ENCODE measurements around the gene TTC21A.
"Not testable (repeated sequence)": the region's sequence is repeated elsewhere in the genome, so short reads cannot be mapped to it uniquely, and the experiment has no call there.

Gene TTC21A, protein sequence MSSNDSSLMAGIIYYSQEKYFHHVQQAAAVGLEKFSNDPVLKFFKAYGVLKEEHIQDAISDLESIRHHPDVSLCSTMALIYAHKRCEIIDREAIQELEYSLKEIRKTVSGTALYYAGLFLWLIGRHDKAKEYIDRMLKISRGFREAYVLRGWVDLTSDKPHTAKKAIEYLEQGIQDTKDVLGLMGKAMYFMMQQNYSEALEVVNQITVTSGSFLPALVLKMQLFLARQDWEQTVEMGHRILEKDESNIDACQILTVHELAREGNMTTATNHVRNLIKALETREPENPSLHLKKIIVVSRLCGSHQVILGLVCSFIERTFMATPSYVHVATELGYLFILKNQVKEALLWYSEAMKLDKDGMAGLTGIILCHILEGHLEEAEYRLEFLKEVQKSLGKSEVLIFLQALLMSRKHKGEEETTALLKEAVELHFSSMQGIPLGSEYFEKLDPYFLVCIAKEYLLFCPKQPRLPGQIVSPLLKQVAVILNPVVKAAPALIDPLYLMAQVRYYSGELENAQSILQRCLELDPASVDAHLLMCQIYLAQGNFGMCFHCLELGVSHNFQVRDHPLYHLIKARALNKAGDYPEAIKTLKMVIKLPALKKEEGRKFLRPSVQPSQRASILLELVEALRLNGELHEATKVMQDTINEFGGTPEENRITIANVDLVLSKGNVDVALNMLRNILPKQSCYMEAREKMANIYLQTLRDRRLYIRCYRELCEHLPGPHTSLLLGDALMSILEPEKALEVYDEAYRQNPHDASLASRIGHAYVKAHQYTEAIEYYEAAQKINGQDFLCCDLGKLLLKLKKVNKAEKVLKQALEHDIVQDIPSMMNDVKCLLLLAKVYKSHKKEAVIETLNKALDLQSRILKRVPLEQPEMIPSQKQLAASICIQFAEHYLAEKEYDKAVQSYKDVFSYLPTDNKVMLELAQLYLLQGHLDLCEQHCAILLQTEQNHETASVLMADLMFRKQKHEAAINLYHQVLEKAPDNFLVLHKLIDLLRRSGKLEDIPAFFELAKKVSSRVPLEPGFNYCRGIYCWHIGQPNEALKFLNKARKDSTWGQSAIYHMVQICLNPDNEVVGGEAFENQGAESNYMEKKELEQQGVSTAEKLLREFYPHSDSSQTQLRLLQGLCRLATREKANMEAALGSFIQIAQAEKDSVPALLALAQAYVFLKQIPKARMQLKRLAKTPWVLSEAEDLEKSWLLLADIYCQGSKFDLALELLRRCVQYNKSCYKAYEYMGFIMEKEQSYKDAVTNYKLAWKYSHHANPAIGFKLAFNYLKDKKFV (N-terminal part only)

DNA sequence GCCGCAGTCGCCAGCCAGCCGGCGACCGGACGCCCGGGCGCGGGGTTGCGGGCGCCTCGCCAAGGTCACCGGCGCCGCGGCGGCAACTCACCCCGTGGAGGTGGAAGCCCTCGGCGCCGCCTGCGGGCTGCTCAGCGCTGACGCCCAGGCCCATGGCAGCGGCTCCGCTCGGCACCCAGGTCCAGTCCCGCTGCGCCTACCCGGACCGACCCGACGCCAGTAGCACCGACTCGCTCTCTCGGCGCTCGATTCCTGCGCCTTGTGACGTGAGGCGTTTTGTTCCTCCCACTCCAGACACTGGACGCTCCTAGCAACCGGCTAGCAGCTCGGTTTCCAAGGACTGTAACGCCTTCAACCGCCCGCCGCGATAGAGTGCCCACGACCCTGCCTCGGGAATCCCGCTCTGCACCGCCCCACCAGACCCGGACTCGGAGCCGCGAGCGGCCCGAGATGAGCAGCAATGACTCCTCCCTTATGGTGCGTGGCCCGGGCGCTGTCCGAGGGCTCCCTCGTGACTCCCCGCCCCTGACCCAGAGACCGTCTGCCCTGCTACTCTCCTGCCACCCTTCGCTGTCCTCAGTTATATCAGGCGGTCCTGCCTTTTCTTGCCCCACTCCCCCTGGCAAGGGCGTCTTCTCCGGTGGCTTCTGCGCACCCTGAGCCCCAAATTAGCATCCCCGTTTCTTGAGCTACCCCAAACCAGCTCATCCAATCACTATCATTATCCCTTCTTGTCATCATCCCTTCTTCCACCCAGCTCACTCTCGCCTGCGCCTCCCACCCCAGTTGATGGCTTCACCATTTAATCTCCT lies at the start of gene TTC21A, which contains the start of gene GORASP1:
Gene TTC21A, plus strand, starts transcription at position 293 of the 812 bp plus-strand sequence. Its CDS starts 158 bp downstream, at position 451.
Gene GORASP1, minus strand, starts transcription at position 240 of the 812 bp plus-strand sequence. Its CDS starts 86 bp downstream, at position 154.
- H3K9me3 Mint-ChIP-seq, result no peaks in the 10 kb centered on the region
- peak within 1 kb of the TSS; percentile 85 for H3K27ac Mint-ChIP-seq
- H3K36me3 Mint-ChIP-seq (ENCODE audit: low read depth), result peaks cover 8% of the 10 kb centered on the region
- H3K4me3 Mint-ChIP-seq, result peak within 1 kb of the TSS; percentile 93
- peaks cover 51% of the 10 kb centered on the region for H3K4me1 Mint-ChIP-seq (ENCODE audit: low read depth)
- peak; percentile 81 for DNase-seq
- no peaks in the 10 kb centered on the region for H3K27me3 Mint-ChIP-seq

DNA sequence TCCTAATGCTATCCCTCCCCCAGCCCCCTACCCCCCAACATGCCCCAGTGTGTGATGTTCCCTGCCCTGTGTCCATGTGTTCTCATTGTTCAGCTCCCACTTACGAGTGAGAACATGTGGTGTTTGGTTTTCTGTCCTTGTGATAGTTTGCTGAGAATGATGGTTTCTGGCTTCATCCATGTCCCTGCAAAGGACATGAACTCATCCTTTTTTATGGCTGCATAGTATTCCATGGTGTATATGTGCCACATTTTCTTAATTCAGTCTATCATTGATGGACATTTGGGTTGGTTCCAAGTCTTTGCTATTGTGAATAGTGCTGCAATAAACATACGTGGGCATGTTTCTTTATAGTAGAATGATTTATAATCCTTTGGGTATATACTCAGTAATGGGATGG lies 46.3 kb upstream of the TTC21A start:
- Mint-ChIP-seq H3K4me1 (ENCODE audit: low read depth) (peaks cover 51% of the 10 kb centered on the region), H3K36me3 (ENCODE audit: low read depth) (peaks cover 18% of the 10 kb centered on the region)
- not testable (repeated sequence) for DNase-seq, H3K9me3 Mint-ChIP-seq, H3K27me3 Mint-ChIP-seq, H3K27ac Mint-ChIP-seq, H3K4me3 Mint-ChIP-seq

- peaks cover 27% of the 10 kb centered on the region for H3K36me3 Mint-ChIP-seq (ENCODE audit: low read depth)
- no peaks in the 10 kb centered on the region for H3K27me3 Mint-ChIP-seq
- H3K9me3 Mint-ChIP-seq, result no peaks in the 10 kb centered on the region
- peak overlapping the region; percentile 49 for H3K27ac Mint-ChIP-seq
- peaks cover 41% of the 10 kb centered on the region for H3K4me1 Mint-ChIP-seq (ENCODE audit: low read depth)
- no peak overlapping the region for H3K4me3 Mint-ChIP-seq
- DNase-seq, result no peak
Observed at GRCh38 chr3:39062180-39062579, 45.3 kb upstream of the TTC21A start.

DNA sequence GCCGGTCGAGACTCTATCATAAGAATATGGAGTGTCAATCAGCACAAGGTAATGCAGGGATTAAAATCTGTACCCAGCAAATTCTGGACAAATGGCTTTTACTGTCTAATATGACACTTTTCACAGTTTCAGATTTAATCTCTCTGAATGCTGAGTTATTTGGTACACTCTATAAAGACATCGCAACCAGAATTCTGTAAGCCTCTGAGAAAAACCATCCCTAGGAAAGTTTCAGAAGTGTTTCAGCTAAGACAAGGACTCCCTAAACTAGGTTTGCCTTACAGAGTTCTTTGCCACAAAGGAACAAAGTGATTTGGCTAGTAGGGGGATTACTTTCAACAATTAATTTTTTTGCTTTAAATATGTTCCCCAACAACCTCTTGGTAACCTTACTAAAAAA lies 44.3 kb upstream of the TTC21A start:
- Mint-ChIP-seq H3K4me3 (no peak overlapping the region), H3K4me1 (ENCODE audit: low read depth) (peaks cover 40% of the 10 kb centered on the region), H3K9me3 (no peaks in the 10 kb centered on the region), H3K27me3 (no peaks in the 10 kb centered on the region), H3K36me3 (ENCODE audit: low read depth) (peaks cover 34% of the 10 kb centered on the region), H3K27ac (no peak overlapping the region)
- no peak for DNase-seq

DNA sequence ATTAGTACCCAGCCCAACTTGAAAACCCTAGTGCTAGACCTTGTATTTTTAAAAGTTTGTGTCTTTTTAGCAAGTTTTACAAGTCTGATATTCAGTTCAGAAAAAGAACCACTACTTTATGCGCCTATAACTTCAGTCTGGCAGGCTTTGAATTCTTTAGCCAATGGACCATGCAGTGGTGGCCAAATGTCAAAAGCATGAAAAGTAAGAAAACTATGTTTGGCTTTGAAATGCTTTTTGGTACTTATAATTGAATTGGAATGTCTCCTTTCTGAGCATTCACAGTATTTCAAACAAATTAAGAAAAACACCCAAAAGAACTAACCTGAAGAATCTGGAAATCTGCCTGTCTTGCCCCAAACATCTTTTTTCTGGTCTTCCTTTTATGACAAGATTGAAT lies 42.8 kb upstream of the TTC21A start:
- Mint-ChIP-seq H3K9me3 (no peaks in the 10 kb centered on the region), H3K4me1 (ENCODE audit: low read depth) (peaks cover 29% of the 10 kb centered on the region), H3K27me3 (no peaks in the 10 kb centered on the region), H3K36me3 (ENCODE audit: low read depth) (peaks cover 45% of the 10 kb centered on the region), H3K27ac (peak overlapping the region; percentile 46), H3K4me3 (no peak overlapping the region)
- DNase-seq, result no peak

DNA sequence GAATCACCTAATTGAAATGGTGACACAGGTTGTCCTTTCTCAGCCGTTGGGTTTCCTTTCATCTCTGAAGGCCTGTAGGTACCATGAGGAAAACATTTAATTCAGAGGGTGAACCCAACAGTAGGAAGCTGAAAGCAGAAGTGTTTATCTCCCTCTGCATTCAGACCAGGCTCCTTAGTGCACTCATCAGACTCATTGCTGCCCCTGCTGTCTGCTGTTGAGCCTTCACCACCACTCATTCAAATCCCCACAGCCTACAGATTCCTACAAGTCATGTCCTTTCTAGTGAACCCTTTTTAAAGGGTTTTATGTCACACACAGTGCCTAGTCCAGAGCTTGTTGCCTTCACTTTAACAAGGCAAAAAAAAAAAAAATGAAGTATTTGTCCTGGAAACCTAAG lies 42.3 kb upstream of the TTC21A start:
- Mint-ChIP-seq H3K27me3 (no peaks in the 10 kb centered on the region), H3K4me1 (ENCODE audit: low read depth) (peaks cover 29% of the 10 kb centered on the region), H3K9me3 (no peaks in the 10 kb centered on the region), H3K27ac (peak overlapping the region; percentile 46), H3K36me3 (ENCODE audit: low read depth) (peaks cover 50% of the 10 kb centered on the region), H3K4me3 (no peak overlapping the region)
- DNase-seq, result no peak

- peaks cover 68% of the 10 kb centered on the region for H3K36me3 Mint-ChIP-seq (ENCODE audit: low read depth)
- peak overlapping the region; percentile 31 for H3K27ac Mint-ChIP-seq
- no peak for DNase-seq
- H3K4me1 Mint-ChIP-seq (ENCODE audit: low read depth), result peaks cover 17% of the 10 kb centered on the region
- no peaks in the 10 kb centered on the region for H3K9me3 Mint-ChIP-seq
- H3K4me3 Mint-ChIP-seq, result no peak overlapping the region
- H3K27me3 Mint-ChIP-seq, result no peaks in the 10 kb centered on the region
Observed at GRCh38 chr3:39067286-39067685, 40.2 kb upstream of the TTC21A start.

DNA sequence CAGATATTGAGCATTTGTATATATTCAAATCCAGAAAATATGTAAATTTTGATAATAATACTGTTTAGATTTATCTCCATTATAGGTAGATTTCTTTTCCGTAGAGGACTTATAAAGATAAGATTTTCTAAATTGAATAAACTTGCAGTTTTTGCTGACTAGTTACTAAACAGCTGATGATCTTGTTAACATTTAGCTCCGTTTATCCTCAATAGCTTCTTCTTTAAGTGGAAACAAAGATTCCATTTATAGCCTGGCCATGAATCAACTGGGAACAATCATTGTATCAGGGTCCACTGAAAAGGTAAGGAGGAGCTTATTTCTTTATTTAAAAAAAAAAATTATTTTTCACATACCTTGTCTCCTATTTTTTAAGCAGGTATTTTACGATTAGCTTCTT lies 38.9 kb upstream of the TTC21A start:
- H3K9me3 Mint-ChIP-seq, result no peaks in the 10 kb centered on the region
- H3K27ac Mint-ChIP-seq, result no peak overlapping the region
- H3K4me3 Mint-ChIP-seq, result no peak overlapping the region
- H3K27me3 Mint-ChIP-seq, result no peaks in the 10 kb centered on the region
- peaks cover 9% of the 10 kb centered on the region for H3K4me1 Mint-ChIP-seq (ENCODE audit: low read depth)
- peaks cover 77% of the 10 kb centered on the region for H3K36me3 Mint-ChIP-seq (ENCODE audit: low read depth)
- no peak for DNase-seq

DNA sequence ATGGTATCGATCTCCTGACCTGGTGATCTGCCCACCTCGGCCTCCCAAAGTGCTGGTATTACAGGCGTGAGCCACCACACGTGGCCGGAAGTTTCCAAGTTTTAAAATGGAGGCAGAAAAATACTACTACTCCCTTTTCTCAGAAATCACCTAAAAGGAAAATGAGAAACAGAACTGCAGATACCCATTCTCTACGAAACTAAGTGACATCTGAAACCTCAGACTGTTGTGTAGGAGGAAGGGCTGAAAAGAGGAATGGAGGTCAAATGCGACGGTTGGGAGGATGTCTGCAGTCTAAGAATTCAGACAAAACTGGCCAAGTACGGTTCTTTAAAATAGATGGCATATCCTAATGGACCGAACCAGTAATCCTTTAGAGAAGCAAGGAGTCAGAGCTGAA lies 31.6 kb upstream of the TTC21A start:
- Mint-ChIP-seq H3K27me3 (no peaks in the 10 kb centered on the region), H3K36me3 (ENCODE audit: low read depth) (peaks cover 75% of the 10 kb centered on the region), H3K4me3 (no peak overlapping the region), H3K4me1 (ENCODE audit: low read depth) (peaks cover 9% of the 10 kb centered on the region), H3K9me3 (no peaks in the 10 kb centered on the region), H3K27ac (peak overlapping the region; percentile 20)
- no peak for DNase-seq

- no peaks in the 10 kb centered on the region for H3K9me3 Mint-ChIP-seq
- no peaks in the 10 kb centered on the region for H3K27me3 Mint-ChIP-seq
- no peak overlapping the region for H3K4me3 Mint-ChIP-seq
- H3K4me1 Mint-ChIP-seq (ENCODE audit: low read depth), result peaks cover 27% of the 10 kb centered on the region
- H3K27ac Mint-ChIP-seq, result no peak overlapping the region
- DNase-seq, result no peak
- H3K36me3 Mint-ChIP-seq (ENCODE audit: low read depth), result peaks cover 69% of the 10 kb centered on the region
Observed at GRCh38 chr3:39079530-39079929, 27.9 kb upstream of the TTC21A start.

- H3K27me3 Mint-ChIP-seq, result no peaks in the 10 kb centered on the region
- H3K9me3 Mint-ChIP-seq, result no peaks in the 10 kb centered on the region
- DNase-seq, result no peak
- H3K4me1 Mint-ChIP-seq (ENCODE audit: low read depth), result peaks cover 26% of the 10 kb centered on the region
- no peak overlapping the region for H3K27ac Mint-ChIP-seq
- H3K36me3 Mint-ChIP-seq (ENCODE audit: low read depth), result peaks cover 66% of the 10 kb centered on the region
- H3K4me3 Mint-ChIP-seq, result no peak overlapping the region
Observed at GRCh38 chr3:39080026-39080425, 27.5 kb upstream of the TTC21A start.

DNA sequence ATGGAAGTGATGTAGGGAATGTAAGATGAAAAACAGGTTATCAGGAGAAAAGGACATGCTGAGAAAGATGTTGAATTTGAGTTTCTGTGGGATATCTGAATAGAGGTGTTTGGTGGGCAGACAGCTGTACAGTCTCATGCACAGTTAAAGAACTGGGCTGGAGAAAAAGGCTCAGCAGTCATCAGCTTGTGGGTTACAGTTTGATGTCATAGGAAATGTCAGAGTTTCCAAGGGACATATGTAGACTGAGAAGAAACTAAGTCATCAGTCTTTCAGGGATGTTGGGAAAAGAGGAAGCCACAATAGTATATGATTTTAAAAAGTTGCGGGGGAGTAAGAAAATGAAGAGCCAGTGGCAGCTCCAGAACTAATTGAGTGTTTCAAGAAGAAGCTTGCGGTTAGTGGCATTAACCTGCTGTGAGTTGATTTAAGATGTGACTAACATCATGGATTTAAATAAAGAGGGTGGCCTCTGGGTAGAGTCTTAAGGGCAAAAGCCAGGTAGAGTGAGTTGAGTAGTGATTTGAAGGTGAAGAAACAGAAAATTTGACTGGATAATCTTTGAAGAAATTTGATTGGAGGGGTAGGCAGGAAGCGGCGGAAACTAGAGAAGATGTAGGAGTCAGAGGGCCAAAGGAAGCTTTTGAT lies 24.7 kb upstream of the TTC21A start:
- no peak for DNase-seq
- Mint-ChIP-seq H3K27me3 (no peaks in the 10 kb centered on the region), H3K4me3 (no peak overlapping the region), H3K4me1 (ENCODE audit: low read depth) (peaks cover 18% of the 10 kb centered on the region), H3K9me3 (no peaks in the 10 kb centered on the region), H3K27ac (peak overlapping the region; percentile 82), H3K36me3 (ENCODE audit: low read depth) (peaks cover 67% of the 10 kb centered on the region)

DNA sequence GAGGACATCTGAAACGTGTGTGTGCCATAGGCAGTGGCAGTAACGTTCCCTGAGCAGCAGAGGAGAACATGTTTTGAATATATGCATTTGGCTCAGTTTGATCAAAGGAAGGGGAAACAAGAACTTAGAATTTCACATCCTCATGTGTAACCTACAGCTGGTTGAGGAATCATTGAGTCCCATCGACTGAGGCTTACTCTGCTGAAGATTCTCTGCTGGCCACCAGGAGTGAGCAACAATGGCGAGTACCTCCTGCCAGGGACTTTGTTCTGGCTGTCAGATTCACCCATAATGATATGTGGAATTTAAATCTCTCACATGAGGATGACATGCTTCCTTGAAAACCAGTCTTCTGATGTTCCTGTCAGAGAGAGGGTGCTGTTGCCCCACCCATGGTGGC lies 21.3 kb upstream of the TTC21A start:
- Mint-ChIP-seq H3K27ac (peak overlapping the region; percentile 74), H3K36me3 (ENCODE audit: low read depth) (peaks cover 84% of the 10 kb centered on the region), H3K4me1 (ENCODE audit: low read depth) (peaks cover 23% of the 10 kb centered on the region), H3K9me3 (no peaks in the 10 kb centered on the region), H3K4me3 (no peak overlapping the region), H3K27me3 (no peaks in the 10 kb centered on the region)
- no peak for DNase-seq

All from activated T-cell treated with anti-CD3 and anti-CD28 coated beads, Interleukin-2, amount 50 U/mL, for 24 hours (primary cell).